ENCODE data around the gene TMEM169. TPM values are rescaled to one million over a fixed set of nuclear protein-coding genes. Genes with fewer than 3 reads are reported as not detected.

The TMEM169 gene
- total and polyA plus RNA-seq, 2 of the 13 experiments (the other 11 are each of a cell fraction or from before 2014, with no cell fraction given): 1.5 to 4.5 TPM

DNA sequence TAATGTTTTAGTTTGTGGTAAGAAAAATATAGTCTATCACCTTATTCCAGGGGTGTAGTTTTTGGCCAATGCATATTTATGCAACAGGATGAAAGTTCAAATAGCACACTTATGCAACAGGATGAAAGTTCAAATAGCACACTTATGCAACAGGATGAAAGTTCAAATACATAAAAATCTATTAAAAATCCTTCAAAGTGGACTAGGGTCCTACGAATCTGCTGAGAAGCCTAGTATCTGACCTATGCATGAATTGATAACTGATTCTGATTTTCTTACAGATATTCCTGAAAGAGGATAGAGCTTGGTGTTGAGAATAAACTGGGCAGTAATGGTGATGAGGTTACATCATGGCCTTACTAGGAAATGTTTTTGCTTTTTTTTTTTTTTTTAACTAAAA lies 2.9 kb upstream of the TMEM169 start (continued):
- TF ChIP-seq CREB1 (IDR thresholded peaks at IDR 0.05) (peak; percentile 39; the same call in 1 of the 2 replicates), CREB1 (CRISPR knock-in tag; IDR thresholded peaks at IDR 0.05) (peak; percentile 86), HMGXB3 (CRISPR knock-in tag; IDR thresholded peaks at IDR 0.05; ENCODE audit: borderline replicate concordance) (peak; percentile 70; the same call in 1 of the 2 replicates), SOX13 (IDR thresholded peaks at IDR 0.05) (peak; percentile 55; the same call in 1 of the 2 replicates), SOX13 (CRISPR knock-in tag; conservative IDR thresholded peaks at IDR 0.05 in 1 of 2, IDR thresholded peaks at IDR 0.05 in 1 of 2) (peak in 1 of 2 experiments; percentile 92; a peak in 2 of 4 replicates), MEIS2 (CRISPR knock-in tag; IDR thresholded peaks at IDR 0.05) (no peak), HOXA7 (CRISPR knock-in tag; IDR thresholded peaks at IDR 0.05) (no peak), ZBTB7B (CRISPR knock-in tag; IDR thresholded peaks at IDR 0.05) (peak; percentile 95), MED1 (CRISPR knock-in tag; IDR thresholded peaks at IDR 0.05) (peak; percentile 99), SAP130 (CRISPR knock-in tag; IDR thresholded peaks at IDR 0.05; ENCODE audit: low read depth) (peak; percentile 88), EEA1 (CRISPR knock-in tag; IDR thresholded peaks at IDR 0.05; ENCODE audit: borderline replicate concordance) (no peak), ZNF484 (CRISPR knock-in tag; IDR thresholded peaks at IDR 0.05; ENCODE audit: borderline replicate concordance, low read depth) (no peak), ETV5 (CRISPR knock-in tag; IDR thresholded peaks at IDR 0.05; ENCODE audit: borderline replicate concordance) (peak; percentile 83; the same call in 1 of the 2 replicates), ZSCAN20 (CRISPR knock-in tag; IDR thresholded peaks at IDR 0.05; ENCODE audit: borderline replicate concordance) (0 out of 2 replicates have a peak, but pooled peaks have one; percentile 22), ZNF670 (CRISPR knock-in tag; IDR thresholded peaks at IDR 0.05; ENCODE audit: borderline replicate concordance) (peak; percentile 98), ZNF205 (CRISPR knock-in tag; IDR thresholded peaks at IDR 0.05) (peak; percentile 74; the same call in 1 of the 2 replicates), KDM4B (CRISPR knock-in tag; IDR thresholded peaks at IDR 0.05) (peak; percentile 94; the same call in 1 of the 2 replicates), KLF11 (CRISPR knock-in tag; IDR thresholded peaks at IDR 0.05) (peak; percentile 87), STAT5B (CRISPR knock-in tag; IDR thresholded peaks at IDR 0.05) (peak; percentile 85; the same call in 1 of the 2 replicates), HOMEZ (CRISPR knock-in tag; IDR thresholded peaks at IDR 0.05; ENCODE audit: low read depth) (peak; percentile 98), MIER2 (CRISPR knock-in tag; IDR thresholded peaks at IDR 0.05) (peak; percentile 85), ZNF816 (CRISPR knock-in tag; IDR thresholded peaks at IDR 0.05; ENCODE audit: borderline replicate concordance) (peak; percentile 82; the same call in 1 of the 2 replicates), ZMAT3 (CRISPR knock-in tag; conservative IDR thresholded peaks at IDR 0.05) (peak; percentile 87; the same call in 1 of the 2 replicates), HNF4A (CRISPR knock-in tag; IDR thresholded peaks at IDR 0.05) (peak; percentile 100), ZNF678 (CRISPR knock-in tag; IDR thresholded peaks at IDR 0.05) (no peak; the same call in 1 of the 2 replicates), MXD4 (CRISPR knock-in tag; IDR thresholded peaks at IDR 0.05) (peak; percentile 83; the same call in 1 of the 2 replicates)
- TF ChIP-seq, protein P1, sequence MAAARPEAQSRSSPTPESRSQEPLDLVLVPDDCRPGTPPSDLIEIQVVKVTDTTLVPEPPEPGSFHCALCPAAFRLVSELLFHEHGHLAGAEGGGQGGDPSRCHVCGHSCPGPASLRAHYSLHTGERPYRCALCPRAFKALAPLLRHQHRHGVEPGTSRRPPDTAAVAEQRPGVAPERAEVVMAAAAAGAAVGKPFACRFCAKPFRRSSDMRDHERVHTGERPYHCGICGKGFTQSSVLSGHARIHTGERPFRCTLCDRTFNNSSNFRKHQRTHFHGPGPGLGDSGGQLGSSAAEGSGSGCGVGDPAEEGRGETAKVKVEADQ (CRISPR knock-in tag; IDR thresholded peaks at IDR 0.05; ENCODE audit: borderline replicate concordance): no peak; the same call in 1 of the 2 replicates
